Stimulated activated CD4-positive, alpha-beta T cell treated with anti-CD3 and anti-CD28 coated beads, Interleukin-12 subunit alpha, Interleukin-12 subunit beta, amount 100 ng/mL, for 48 hours (primary cell): Measurements from ENCODE around the gene NASP.
A peak's percentile ranks its signal among the peaks of the same experiment; 100 is the strongest.
"Not testable (repeated sequence)": the region's sequence is repeated elsewhere in the genome, so short reads cannot be mapped to it uniquely, and the experiment has no call there.

Experiments
- DNase-seq, 3 donors: peaks; one replicate each; pipeline ENCODE4 v3.0.0-alpha.2; 2020; ENCODE audit warnings: low read depth in 2 of 3, low spot score in 1 of 3

The NASP gene

GRCh38 chr1:45569571-45569961 is 14.3 kb upstream of the NASP start:
- DNase-seq = no peak

- peak; percentile 51 to 70 (median 55) for DNase-seq
These were observed 13.8 kb upstream of the NASP start for GRCh38 chr1:45569962-45570581.

GRCh38 chr1:45570631-45571030 is 13.2 kb upstream of the NASP start:
- no peak for DNase-seq

DNA sequence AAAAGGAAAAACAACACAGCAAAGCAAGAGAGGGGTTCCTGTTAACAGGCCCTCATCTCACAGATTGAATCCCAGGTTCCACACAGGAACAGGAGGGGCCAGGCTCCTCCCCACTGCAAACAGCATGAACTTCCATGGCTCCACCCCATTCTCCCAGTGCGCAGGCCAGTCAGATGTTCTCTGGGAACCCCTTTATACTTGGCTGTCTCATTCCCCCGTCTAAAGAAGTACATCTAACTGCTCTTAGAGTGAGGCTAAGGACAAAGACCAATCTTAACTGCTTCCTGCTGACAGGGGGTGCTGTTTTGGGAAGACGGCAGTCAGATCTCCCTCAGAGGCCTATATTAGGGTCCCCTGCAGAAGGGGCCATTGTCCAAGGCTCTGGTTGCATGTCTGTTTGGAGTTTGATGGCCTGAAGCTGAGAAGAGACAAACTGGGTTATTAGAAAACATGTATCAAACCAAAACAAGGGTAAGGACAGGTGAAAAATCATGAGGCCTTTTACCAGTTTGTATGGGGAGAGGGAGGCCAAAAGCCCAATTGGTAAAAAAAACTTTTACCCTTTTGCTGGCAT is 10.5 kb upstream of the NASP start:
- DNase-seq = no peak

- no peak for DNase-seq
These were observed 9.7 kb upstream of the NASP start for GRCh38 chr1:45574105-45574626.

- peak; percentile 90 to 92 (median 91) for DNase-seq
These were observed 576 bp upstream of the NASP start for GRCh38 chr1:45583264-45583665.

GRCh38 chr1:45584351-45585109 is 689 bp downstream of the NASP start:
- DNase-seq = peak; percentile 79 to 87 (median 87)

- no peak for DNase-seq
These were observed 1.2 kb downstream of the NASP start for GRCh38 chr1:45585110-45585426.

- DNase-seq = no peak
These were observed 1.7 kb downstream of the NASP start for GRCh38 chr1:45585496-45586075.

GRCh38 chr1:45586769-45587168 is 2.9 kb downstream of the NASP start:
- no peak for DNase-seq

DNA sequence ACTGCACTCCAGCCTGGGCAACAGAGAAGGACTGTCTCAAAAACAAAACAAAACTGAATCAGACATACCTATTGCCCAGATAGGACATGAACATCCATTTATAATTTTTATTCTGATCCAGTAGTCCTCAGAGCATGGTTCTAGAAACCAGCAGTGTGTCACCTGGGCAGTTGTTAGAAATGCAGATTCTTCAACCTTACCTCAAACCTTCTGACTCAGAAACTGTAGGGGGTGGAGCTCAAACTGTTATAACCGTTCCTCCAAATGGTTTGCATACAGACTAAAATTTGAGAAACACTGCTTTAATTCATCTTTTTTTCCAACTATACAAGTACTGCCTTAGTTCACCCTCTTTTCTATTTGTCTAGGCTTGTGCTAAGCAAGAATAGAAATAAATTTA is 6.0 kb downstream of the NASP start:
- DNase-seq = no peak

DNA sequence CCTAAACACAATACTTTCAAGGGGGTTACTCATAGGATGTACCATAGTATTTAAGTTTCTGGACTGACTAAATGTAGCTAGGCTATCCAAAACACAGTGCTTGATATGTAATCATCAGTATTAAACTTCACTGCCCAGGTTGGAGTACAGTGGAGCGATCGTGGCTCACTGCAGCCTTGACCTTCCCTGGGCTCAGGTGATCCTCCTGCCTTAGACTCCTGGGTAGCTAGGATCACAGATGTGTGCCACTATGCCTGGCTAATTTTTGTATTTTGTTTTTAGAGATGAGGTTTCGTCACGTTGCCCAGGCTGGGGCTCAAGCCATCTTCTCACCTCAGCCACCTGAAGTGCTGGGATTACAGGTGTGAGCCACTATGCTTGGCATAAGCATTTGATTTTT is 10.6 kb downstream of the NASP start:
- DNase-seq = no peak

GRCh38 chr1:45596765-45597164 is 12.9 kb downstream of the NASP start:
- not testable (repeated sequence) for DNase-seq

DNA sequence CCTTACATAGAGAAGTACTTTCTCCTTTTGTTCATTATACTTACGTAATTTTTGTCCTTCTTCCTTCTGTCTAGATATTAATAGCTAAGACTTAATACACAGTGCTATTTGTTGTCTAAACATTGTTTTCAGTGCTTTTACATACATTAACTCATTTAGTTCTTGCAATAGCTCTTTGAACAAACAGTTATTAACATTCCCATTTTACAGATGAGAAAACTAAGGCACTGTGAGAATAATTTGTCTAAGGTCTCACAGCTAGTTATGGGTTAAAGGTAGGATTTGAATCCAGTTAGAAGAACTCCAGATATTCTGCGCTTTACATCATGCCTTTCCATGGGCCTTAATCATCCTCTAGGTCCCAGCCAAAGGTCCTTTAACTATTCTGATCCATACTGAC is 20.4 kb downstream of the NASP start:
- DNase-seq = no peak

DNA sequence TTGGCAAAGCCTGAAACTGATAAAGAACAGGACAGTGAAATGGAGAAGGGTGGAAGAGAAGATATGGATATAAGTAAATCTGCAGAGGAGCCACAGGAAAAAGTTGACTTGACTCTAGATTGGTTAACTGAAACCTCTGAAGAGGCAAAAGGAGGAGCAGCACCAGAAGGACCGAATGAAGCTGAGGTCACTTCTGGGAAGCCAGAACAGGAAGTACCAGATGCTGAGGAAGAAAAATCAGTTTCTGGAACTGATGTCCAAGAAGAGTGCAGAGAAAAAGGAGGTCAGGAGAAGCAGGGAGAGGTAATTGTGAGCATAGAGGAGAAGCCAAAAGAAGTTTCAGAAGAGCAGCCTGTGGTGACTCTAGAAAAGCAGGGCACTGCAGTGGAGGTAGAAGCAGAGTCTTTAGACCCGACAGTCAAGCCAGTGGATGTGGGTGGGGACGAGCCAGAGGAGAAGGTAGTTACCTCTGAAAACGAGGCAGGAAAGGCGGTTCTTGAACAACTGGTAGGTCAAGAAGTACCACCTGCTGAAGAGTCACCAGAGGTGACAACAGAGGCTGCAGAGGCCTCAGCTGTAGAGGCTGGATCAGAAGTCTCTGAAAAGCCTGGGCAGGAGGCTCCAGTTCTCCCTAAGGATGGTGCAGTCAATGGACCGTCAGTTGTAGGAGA is 23.7 kb downstream of the NASP start:
- no peak for DNase-seq

DNA sequence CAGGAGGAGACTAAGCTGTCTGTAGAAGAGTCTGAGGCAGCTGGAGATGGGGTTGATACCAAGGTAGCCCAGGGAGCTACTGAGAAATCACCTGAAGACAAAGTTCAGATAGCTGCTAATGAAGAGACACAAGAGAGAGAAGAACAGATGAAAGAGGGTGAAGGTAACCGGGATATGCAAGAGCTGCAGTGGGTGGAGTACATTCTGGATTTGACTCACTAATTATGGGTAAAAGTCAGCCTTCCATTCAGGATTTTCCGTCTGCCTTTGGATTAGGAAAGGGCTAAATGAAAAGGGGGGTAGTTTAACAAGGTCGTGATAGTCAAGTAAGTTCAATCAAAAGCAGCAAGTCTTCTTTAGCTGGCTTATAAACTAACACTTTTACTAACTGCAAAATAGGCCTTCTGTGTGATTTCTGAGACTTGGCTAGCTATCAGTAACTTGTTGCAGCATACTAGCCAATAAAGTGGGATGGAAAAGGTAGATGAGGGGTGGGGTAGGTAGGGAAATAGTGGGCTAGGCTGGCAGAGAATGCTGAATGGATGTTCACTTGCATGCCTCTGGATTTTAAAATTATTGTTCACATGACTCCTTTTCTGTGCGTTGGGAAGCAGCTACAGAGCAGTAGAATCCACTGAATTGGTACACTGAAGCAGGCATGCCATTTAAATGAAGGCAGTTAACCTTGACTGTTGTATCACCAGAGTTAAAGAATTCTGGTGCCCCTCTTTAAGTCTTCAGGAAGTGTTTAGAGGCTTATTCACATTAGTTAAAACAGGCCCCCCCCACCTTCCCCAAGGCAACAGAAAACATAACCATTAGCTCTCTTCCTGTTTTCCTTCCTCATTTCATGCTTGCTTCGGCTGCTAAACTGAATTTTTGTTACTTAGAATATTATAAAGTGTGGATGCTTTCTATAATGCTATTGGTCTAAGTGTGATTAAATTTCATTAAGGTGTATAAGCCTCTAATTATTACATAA is 24.6 kb downstream of the NASP start:
- DNase-seq = no peak

DNA sequence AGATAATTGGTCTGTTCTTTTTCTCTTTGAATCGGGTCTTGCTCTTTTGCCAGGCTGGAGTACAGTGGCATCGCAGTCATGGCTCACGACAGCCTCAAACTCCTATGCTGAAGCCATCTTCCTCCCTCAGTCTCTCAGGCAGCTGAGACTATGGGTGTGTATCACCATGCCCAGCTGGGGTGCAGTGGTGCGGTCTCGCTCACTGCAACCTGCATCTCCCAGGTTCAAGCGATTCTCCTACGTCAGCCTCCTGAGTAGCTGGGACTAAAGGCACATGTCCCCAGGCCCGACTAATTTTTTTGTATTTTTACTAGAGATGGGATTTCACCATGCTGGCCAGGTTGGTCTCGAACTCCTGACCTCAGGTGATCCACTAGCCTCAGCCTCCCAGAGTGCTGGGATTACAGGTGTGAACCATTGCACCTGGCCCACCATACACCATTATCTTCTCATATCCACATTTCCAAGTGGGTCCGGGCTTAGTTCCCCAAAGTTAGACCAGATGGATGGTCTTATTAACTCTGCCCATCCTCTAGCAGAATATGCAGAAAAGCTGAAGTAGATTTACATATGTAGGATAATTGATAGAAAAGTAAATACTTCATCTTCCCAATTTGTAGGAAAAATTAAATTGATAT is 26.9 kb downstream of the NASP start:
- no peak for DNase-seq

- no peak for DNase-seq
These were observed 29.2 kb downstream of the NASP start for GRCh38 chr1:45612941-45613579.

- no peak for DNase-seq
These were observed 32.0 kb downstream of the NASP start for GRCh38 chr1:45615885-45616284.
